Measurements from ENCODE around the gene CAV1. TPM values are rescaled to one million over a fixed set of nuclear protein-coding genes. Genes with fewer than 3 reads are reported as not detected.
A peak's percentile ranks its signal among the peaks of the same experiment; 100 is the strongest.

The CAV1 gene
- total RNA-seq, 1 donor from 2014 or later = 66.7 TPM

DNA sequence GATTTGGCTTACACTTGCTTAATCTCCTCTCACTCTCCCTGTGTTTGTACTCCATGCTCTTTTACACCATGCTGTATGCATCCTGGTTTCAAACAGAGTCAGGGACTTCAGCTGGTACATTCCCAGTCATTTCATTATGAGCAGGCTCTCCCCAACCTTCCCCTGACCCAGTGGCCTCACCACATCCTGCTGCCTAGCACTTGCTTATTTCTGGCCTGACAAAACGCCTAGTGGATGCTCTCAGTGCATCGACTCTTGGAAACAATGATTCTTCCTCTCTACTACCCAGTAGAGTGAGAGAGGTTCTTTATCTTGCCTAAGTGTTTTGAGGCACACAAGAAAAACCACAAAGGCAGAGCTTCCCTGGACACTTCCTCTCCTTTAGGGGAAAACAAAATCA lies 63.4 kb downstream of the CAV1 start:
- no peak for TF ChIP-seq CTCF (conservative IDR thresholded peaks at IDR 0.05; ENCODE audit: low read depth, low read length)
- no peak for DNase-seq (ENCODE audit: low read depth)
- H3K4me3 ChIP-seq (ENCODE audit: low read depth, low read length) = no peak overlapping the region

DNA sequence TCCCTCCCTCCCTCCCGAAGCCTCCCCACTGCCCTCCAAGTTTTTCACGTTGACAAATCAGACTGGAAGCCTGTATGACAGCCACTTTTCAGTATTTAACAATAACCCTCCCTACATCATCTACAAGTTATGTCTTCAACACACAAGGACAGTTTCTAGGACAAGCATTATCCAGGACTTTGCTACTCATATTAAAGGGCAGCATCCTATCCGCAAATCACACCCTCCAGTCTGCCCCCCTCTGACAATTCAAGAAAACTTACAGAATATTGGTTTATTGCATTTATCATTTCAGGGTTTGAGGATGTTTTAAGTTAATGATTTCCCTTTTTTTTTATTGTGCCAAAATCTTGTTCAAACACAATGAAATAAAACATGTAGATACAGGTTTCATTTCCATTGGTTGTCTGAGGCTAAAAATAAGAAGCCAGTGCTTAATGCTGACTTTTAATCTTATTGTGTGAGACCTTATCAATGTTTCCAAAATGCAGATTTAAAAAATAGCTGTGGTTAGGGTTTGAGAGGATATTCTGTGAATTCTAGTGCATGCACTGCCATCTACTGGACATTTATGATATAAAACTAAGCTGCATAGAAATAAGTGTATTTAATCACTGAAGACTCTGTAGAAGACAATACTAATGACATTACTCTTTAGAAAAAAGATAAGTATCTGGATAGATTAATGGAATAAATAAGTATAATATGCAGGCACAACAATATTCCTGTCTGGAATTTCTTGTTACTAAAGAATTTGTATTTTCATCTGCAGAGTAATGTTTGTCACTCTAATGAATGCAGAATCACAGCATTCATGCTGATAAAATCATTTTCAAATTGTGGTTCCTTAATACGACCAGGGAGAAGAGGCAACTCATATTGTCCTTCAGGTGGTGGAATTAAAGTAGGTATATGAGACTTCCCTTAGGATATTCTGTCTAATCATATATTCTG lies 64.1 kb downstream of the CAV1 start:
- TF ChIP-seq CTCF (conservative IDR thresholded peaks at IDR 0.05; ENCODE audit: low read depth, low read length) = peak; percentile 64
- no peak for DNase-seq (ENCODE audit: low read depth)
- no peak overlapping the region for H3K4me3 ChIP-seq (ENCODE audit: low read depth, low read length)

- no peak overlapping the region for H3K4me3 ChIP-seq (ENCODE audit: low read depth, low read length)
- peak; percentile 51 for TF ChIP-seq CTCF (conservative IDR thresholded peaks at IDR 0.05; ENCODE audit: low read depth, low read length)
- no peak for DNase-seq (ENCODE audit: low read depth)
Measured at GRCh38 chr7:116591202-116592040, 66.6 kb downstream of the CAV1 start.

DNA sequence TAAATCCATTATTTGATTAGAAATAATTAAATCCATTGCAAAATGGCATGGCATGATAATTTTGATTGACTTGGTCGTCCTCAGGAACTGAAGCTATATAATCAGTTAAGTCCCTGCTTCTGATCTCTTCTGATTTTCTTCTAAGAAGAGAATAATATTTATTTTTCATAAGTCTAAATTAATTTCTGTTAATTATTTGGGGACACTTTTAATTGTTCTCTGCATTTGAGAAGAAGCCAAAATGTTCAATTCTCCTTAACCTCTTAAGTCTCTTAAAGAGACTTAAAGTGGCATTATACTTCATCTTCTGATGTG lies 67.2 kb downstream of the CAV1 start:
- DNase-seq (ENCODE audit: low read depth) = no peak
- no peak for TF ChIP-seq CTCF (conservative IDR thresholded peaks at IDR 0.05; ENCODE audit: low read depth, low read length)
- H3K4me3 ChIP-seq (ENCODE audit: low read depth, low read length) = peak overlapping the region; percentile 25

DNA sequence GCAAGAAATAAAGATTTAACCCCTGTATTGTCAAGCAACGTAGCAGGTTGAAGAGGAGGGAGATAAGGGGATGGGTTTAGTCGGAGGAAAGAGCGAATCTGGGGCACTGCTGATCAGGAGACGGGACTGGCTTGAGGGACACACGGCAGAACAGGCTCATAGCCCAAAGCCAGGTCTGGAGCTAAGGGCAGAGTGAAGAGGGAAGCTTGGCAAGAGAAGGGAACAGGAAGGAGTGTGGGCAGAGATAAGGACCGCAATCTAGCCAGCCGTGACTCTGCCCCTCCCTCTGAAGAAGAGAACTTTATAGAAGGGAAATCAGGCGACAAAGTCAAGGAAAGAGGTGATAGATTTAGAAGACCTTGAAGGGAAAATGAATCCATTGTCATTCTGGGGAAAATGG lies 67.6 kb downstream of the CAV1 start:
- peak overlapping the region; percentile 25 for H3K4me3 ChIP-seq (ENCODE audit: low read depth, low read length)
- no peak for TF ChIP-seq CTCF (conservative IDR thresholded peaks at IDR 0.05; ENCODE audit: low read depth, low read length)
- no peak for DNase-seq (ENCODE audit: low read depth)

DNA sequence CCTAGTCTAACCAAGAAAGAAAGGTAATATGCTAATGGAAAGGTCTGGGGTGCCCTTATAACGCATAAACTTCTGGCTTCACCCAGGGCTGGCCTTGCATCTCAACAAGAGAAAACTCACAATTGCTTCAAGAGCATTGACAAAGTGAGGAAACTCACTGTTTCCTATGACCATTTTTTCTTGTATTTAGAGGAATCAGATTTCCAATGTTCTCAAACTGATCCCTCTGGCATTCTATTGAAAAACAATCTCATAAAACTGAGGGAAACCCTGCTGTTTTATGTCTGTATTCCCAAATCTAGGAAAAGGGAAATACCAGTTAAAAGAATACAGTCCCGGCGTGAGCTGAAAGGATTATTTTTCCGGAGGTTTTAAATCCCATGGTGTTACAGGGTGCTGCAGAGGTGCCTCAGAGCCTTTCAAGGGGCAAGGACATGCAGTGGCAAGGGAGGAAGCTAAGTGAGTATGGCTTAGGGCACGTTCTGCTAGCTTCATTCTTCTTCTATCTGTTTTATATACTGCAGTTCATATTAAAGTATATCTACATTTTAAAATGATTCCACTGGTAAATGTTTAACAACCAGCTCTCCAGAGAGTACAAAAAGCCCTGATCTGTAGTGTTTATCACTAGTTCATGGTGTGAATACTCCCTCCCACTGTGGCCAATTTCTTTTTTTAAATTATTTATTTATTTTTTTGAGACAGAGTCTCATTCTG lies 68.7 kb downstream of the CAV1 start:
- DNase-seq (ENCODE audit: low read depth) = no peak
- no peak for TF ChIP-seq CTCF (conservative IDR thresholded peaks at IDR 0.05; ENCODE audit: low read depth, low read length)

More for the DNA sequence above, 68.7 kb downstream of the CAV1 start:
- H3K4me3 ChIP-seq (ENCODE audit: low read depth, low read length) = no peak overlapping the region

Data from epithelial cell of proximal tubule (primary cell).